Measurements from ENCODE around the gene KBTBD6. TPM values are rescaled to one million over a fixed set of nuclear protein-coding genes. Genes with fewer than 3 reads are reported as not detected.
A peak's percentile ranks its signal among the peaks of the same experiment; 100 is the strongest.
"Not testable (repeated sequence)": the region's sequence is repeated elsewhere in the genome, so short reads cannot be mapped to it uniquely, and the experiment has no call there.

Gene KBTBD6, protein sequence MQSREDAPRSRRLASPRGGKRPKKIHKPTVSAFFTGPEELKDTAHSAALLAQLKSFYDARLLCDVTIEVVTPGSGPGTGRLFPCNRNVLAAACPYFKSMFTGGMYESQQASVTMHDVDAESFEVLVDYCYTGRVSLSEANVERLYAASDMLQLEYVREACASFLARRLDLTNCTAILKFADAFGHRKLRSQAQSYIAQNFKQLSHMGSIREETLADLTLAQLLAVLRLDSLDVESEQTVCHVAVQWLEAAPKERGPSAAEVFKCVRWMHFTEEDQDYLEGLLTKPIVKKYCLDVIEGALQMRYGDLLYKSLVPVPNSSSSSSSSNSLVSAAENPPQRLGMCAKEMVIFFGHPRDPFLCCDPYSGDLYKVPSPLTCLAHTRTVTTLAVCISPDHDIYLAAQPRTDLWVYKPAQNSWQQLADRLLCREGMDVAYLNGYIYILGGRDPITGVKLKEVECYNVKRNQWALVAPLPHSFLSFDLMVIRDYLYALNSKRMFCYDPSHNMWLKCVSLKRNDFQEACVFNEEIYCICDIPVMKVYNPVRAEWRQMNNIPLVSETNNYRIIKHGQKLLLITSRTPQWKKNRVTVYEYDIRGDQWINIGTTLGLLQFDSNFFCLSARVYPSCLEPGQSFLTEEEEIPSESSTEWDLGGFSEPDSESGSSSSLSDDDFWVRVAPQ
- total RNA-seq = 6.6 and 6.8 TPM in 2 replicates

DNA sequence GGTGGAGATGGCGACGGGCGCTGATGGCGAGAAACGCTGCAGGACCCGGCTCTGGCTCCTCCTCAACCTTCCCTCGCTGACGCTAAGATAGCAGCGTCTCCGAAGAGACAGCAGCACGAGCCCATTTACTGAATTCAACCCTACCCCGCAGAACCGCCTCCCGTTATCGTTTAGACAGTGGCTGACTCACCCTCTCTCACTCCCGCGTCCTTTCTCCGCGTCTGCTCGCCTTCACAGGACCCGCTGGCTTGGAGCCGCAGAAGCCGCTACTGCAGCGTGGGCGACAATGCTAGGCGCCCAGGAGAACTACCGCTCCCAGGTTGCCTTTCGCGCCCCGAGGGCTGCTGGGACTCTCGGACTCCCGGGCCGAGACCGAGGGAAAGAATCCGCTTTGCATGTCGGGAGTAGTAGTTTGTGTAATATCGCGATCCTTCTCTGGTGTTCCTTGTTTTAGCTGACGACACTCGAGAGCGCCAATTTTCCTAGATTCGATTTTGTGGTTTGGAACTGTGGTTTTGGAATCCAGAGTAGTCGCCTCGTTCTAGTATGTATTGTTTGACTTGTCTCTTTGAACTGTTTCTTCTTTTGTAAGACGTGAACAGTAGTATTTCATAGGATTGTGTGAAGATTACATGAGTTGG is at the start of gene KBTBD6:
Gene KBTBD6 (minus strand): TSS at position 291 of the 641 bp plus-strand sequence. CDS start 291 bp downstream, outside the sequence.
- peaks cover 3% of the 10 kb centered on the region for H3K27me3 Mint-ChIP-seq (ENCODE audit: insufficient read depth)
- H3K4me1 Mint-ChIP-seq (ENCODE audit: low read depth) = peaks cover 45% of the 10 kb centered on the region
- H3K9me3 Mint-ChIP-seq = no peaks in the 10 kb centered on the region
- intact Hi-C loops (cut with micrococcal nuclease) = loop anchor here (1.0 to 5.0 kb wide), 12 partner anchors 55 to 1139 kb away; partner anchors contain the start of genes ELF1, KBTBD7, MTRF1 and NAA16
- peak; percentile 92 for DNase-seq (ENCODE audit: low spot score)
- peaks cover 17% of the 10 kb centered on the region for H3K36me3 Mint-ChIP-seq (ENCODE audit: low read depth)
- peak within 1 kb of the TSS; percentile 92 for H3K4me3 Mint-ChIP-seq
- H3K27ac Mint-ChIP-seq = peak within 1 kb of the TSS; percentile 93

DNA sequence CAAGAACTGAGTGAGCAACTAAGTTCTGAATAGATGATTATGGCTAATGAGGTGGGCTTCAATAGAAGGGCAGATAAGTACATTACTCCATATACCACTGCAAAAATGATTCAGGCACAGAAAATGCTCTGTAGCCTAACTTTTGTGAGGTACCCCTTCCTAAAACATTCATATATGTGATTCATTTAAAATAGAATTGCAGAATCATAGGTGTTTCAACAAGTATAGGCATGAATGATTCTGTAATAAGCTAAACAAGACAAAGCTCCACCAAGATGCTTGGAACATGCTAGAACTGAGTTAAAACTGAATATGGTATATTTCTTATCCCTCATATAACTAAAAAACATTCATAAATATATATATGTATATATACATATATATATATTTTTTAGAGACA is 49.6 kb upstream of the KBTBD6 start:
- Mint-ChIP-seq H3K27ac (no peak overlapping the region), H3K27me3 (ENCODE audit: insufficient read depth) (no peaks in the 10 kb centered on the region), H3K36me3 (ENCODE audit: low read depth) (peaks cover 2% of the 10 kb centered on the region), H3K4me1 (ENCODE audit: low read depth) (no peaks in the 10 kb centered on the region), H3K9me3 (no peaks in the 10 kb centered on the region), H3K4me3 (no peak overlapping the region)
- intact Hi-C loops (cut with micrococcal nuclease) = no loop called here
- no peak for DNase-seq (ENCODE audit: low spot score)

DNA sequence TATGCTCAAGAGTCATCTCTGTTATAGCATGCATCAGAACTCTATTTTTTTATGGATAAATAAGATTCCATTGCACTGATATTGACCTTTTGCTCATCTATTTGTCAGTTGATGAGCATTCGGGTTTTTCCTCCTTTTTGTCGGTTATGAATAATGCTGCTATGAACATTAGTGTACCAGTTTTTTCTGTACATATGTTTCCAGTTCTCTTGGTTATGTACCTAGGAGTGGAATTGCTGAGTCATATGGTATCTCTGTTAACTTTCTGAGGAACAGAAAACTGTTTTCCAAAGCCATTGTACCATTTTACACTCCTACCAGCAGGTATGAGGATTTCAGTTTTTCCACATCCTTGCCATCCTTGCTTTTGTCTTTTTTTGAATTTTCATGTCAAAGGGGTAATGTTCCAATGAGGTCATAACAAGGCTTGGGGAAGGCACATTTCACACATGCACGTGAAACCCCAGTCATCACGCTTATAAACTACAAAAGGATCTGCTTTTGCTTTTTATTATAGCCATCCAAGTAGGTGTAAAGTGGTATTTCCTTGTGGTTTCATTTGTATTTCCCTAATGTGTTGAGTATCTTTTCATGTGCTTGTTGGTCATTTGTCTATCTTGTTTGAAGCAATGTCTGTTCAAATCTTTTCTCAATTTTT is 47.1 kb upstream of the KBTBD6 start:
- H3K4me3 Mint-ChIP-seq = no peak overlapping the region
- H3K9me3 Mint-ChIP-seq = peaks cover 22% of the 10 kb centered on the region
- no peaks in the 10 kb centered on the region for H3K4me1 Mint-ChIP-seq (ENCODE audit: low read depth)
- H3K36me3 Mint-ChIP-seq (ENCODE audit: low read depth) = peaks cover 5% of the 10 kb centered on the region
- intact Hi-C loops (cut with micrococcal nuclease) = loop anchor here (1.0 kb wide), 1 partner anchor 15 kb away; the partner anchor contains the start of gene KBTBD7
- DNase-seq (ENCODE audit: low spot score) = no peak
- no peaks in the 10 kb centered on the region for H3K27me3 Mint-ChIP-seq (ENCODE audit: insufficient read depth)
- peak overlapping the region; percentile 23 for H3K27ac Mint-ChIP-seq

DNA sequence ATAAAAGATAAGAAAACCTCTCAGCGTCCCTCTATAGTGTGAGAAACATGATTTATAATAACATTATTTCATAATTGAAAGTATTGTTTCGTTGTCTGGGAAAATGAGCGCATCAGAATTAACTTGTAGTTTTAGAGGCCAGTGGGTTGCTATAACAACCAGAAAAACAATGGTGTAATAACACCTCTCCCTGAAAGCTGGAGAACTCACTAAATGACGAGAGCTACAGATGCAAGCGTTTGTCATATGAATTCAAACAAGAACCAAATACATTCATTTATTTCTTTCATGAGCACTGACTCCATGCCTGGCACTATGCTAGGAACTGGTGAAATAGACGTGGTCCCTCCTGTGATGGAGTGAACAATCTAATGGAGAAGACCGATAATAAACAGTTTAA is 45.4 kb upstream of the KBTBD6 start:
- H3K36me3 Mint-ChIP-seq (ENCODE audit: low read depth) = peaks cover 5% of the 10 kb centered on the region
- DNase-seq (ENCODE audit: low spot score) = no peak
- intact Hi-C loops (cut with micrococcal nuclease) = no loop called here
- peaks cover 31% of the 10 kb centered on the region for H3K9me3 Mint-ChIP-seq
- H3K4me1 Mint-ChIP-seq (ENCODE audit: low read depth) = no peaks in the 10 kb centered on the region
- H3K4me3 Mint-ChIP-seq = no peak overlapping the region
- H3K27me3 Mint-ChIP-seq (ENCODE audit: insufficient read depth) = no peaks in the 10 kb centered on the region
- no peak overlapping the region for H3K27ac Mint-ChIP-seq

DNA sequence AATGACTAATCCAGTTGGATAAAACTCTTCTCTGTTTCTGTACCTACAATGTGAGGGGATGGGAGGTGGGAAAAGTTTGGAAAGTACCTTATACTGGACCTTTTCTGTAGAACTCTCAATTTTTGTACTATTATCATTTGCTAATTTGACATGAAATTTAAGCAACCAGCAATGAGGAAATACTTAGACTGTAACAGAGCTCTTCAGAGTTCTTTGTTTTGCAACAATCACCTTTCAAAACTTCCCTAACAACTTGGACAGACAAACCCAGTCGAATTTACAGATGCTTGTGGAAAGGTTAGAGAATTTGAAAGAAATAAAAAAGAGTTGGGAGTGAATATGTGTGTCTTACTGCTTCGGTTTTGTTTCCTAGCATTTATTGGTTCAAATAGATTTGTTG is 45.0 kb upstream of the KBTBD6 start:
- Mint-ChIP-seq H3K36me3 (ENCODE audit: low read depth) (peaks cover 5% of the 10 kb centered on the region), H3K4me1 (ENCODE audit: low read depth) (peaks cover 4% of the 10 kb centered on the region), H3K4me3 (no peak overlapping the region), H3K27ac (no peak overlapping the region), H3K9me3 (peaks cover 35% of the 10 kb centered on the region), H3K27me3 (ENCODE audit: insufficient read depth) (no peaks in the 10 kb centered on the region)
- intact Hi-C loops (cut with micrococcal nuclease) = no loop called here
- DNase-seq (ENCODE audit: low spot score) = no peak

DNA sequence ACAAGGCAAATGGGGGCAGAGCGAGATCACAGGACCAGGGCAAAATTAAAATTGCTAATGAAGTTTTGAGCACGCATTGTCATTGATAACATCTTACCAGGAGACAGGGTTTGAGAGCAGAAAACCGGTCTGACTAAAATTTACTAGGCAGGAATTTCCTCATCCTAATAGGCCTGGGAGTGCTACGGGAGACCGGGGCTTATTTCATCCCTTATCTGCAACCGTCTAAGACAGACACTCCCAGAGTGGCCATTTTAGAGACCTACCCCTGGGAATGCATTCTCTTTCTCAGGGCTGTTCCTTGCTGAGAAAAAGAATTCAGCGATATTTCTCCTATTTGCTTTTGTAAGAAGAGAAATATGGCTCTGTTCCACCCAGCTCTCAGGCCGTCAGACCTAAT is 43.0 kb upstream of the KBTBD6 start:
- intact Hi-C loops (cut with micrococcal nuclease); H3K4me3 Mint-ChIP-seq; H3K27ac Mint-ChIP-seq; H3K36me3 Mint-ChIP-seq (ENCODE audit: low read depth); H3K4me1 Mint-ChIP-seq (ENCODE audit: low read depth); DNase-seq (ENCODE audit: low spot score); H3K27me3 Mint-ChIP-seq (ENCODE audit: insufficient read depth): not testable (repeated sequence)
- peaks cover 36% of the 10 kb centered on the region for H3K9me3 Mint-ChIP-seq

DNA sequence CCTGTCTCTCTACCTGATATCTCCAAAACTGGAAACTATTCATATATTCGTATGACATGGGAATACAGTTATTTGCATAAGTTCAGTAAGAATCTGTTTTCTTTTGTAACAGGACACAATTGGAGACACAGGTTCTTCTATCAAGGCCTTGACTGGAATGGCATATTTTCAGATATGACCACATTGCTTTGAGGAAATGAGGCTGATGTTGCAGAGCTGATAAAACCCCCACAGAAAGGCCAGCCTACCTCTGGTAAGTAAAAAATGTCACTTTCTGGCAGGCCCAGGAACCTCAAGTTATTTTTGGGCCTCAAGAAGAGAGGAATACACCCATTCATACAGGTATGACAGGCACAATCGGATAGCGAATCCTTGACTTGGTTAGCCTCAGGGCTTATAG is 29.5 kb upstream of the KBTBD6 start:
- intact Hi-C loops (cut with micrococcal nuclease) = no loop called here

DNA sequence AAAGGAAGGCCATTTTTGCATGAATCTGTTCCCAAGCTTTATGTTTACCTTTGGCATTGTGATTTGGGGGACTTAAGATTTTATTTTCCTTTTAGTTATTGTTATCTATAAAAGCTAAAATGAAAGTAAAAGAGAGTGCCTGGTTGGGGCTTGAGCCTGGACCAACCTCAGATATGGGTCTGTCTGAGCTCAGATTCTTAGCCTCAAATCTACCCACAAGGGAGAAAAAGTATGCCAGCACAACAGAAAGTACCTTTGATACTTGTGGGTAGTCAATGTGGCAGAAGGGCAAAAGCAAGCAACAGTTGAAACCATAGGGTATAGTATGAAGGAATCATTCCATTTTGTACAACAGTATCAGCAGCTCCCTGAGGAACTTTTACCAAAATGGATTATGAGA is 26.6 kb upstream of the KBTBD6 start:
- Mint-ChIP-seq H3K27ac (no peak overlapping the region), H3K9me3 (no peaks in the 10 kb centered on the region), H3K27me3 (ENCODE audit: insufficient read depth) (peaks cover 4% of the 10 kb centered on the region), H3K4me3 (no peak overlapping the region), H3K4me1 (ENCODE audit: low read depth) (no peaks in the 10 kb centered on the region), H3K36me3 (ENCODE audit: low read depth) (no peaks in the 10 kb centered on the region)
- intact Hi-C loops (cut with micrococcal nuclease) = no loop called here
- DNase-seq (ENCODE audit: low spot score) = no peak

More for the DNA sequence above, 29.5 kb upstream of the KBTBD6 start:
- peaks cover 4% of the 10 kb centered on the region for H3K27me3 Mint-ChIP-seq (ENCODE audit: insufficient read depth)
- H3K27ac Mint-ChIP-seq = no peak overlapping the region
- no peak for DNase-seq (ENCODE audit: low spot score)
- no peaks in the 10 kb centered on the region for H3K36me3 Mint-ChIP-seq (ENCODE audit: low read depth)
- H3K4me1 Mint-ChIP-seq (ENCODE audit: low read depth) = no peaks in the 10 kb centered on the region
- no peak overlapping the region for H3K4me3 Mint-ChIP-seq
- H3K9me3 Mint-ChIP-seq = no peaks in the 10 kb centered on the region

DNA sequence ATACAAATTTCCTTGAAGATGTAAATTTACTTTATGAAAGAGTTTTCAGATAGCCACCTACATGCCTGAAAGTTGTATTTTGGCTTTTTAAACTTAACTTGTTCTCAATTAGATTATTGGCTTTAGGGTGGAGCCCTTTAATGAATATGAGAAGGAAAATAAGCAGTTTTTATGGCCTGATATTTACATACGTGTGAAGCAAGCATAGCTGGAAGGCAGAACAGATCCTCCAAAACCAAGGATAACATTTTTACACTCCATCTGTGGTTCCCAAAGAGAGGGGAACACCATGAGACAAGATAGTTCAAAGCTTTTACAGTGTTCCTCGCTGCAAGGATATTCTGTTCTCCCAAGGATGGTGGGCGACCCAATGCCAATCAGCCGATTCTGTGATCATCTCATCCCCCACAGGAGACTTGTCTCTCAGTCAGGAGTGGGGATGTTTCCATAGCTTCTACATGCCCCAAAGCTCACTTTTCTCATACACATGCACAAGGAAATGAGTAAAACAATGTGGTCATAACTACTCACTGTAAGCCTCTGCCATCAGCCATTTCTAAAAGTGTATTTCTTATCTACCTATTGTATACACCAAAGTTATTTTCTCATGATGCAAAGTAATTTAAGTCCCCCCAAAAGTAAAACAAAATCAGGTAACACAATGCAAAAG is 24.6 kb upstream of the KBTBD6 start:
- no peak overlapping the region for H3K4me3 Mint-ChIP-seq
- H3K9me3 Mint-ChIP-seq = peaks cover 6% of the 10 kb centered on the region
- no peaks in the 10 kb centered on the region for H3K27me3 Mint-ChIP-seq (ENCODE audit: insufficient read depth)
- H3K27ac Mint-ChIP-seq = no peak overlapping the region
- no peak for DNase-seq (ENCODE audit: low spot score)
- intact Hi-C loops (cut with micrococcal nuclease) = no loop called here
- H3K4me1 Mint-ChIP-seq (ENCODE audit: low read depth) = no peaks in the 10 kb centered on the region
- no peaks in the 10 kb centered on the region for H3K36me3 Mint-ChIP-seq (ENCODE audit: low read depth)

DNA sequence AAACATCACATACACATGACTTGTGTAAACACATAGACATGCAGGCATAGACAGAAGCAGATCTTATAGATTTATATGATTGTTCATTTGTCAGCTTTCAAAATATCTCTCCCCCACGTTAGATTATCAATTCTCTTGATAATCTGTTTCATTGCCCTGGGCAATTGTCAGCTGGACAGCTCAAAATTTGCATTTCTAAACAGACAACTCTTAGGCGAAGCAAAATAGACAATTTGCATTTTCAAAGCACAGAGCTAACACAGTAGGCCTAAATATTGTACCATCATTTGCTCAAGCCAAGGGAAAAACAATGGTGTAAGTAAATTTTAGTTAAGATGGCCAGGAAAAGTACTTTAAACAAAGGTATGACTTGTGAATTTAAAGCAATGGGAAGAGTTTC is 24.0 kb upstream of the KBTBD6 start:
- Mint-ChIP-seq H3K36me3 (ENCODE audit: low read depth) (peaks cover 2% of the 10 kb centered on the region), H3K27me3 (ENCODE audit: insufficient read depth) (no peaks in the 10 kb centered on the region), H3K9me3 (peaks cover 12% of the 10 kb centered on the region), H3K27ac (no peak overlapping the region), H3K4me3 (no peak overlapping the region), H3K4me1 (ENCODE audit: low read depth) (no peaks in the 10 kb centered on the region)
- DNase-seq (ENCODE audit: low spot score) = no peak
- intact Hi-C loops (cut with micrococcal nuclease) = no loop called here

DNA sequence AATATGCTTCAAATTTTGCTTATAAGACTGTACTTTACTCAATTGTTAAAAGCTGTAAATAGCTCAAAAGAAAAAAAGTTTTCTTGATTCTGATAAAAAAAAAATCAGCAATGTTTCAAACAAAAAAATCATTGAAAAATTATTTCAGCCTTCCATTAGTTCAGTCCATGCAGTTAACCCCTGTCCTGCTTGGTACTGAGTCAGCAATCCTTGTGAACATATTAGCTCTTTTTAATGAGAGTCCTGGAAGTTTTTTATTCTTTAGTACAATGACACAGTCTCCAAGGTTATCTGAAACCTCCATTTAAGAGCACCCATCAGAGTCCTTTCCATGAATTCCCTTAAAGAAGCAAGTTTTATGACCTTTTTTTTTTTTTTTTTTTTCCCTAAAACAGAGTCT is 21.4 kb upstream of the KBTBD6 start:
- intact Hi-C loops (cut with micrococcal nuclease) = no loop called here
- Mint-ChIP-seq H3K9me3 (peaks cover 37% of the 10 kb centered on the region), H3K36me3 (ENCODE audit: low read depth) (peaks cover 20% of the 10 kb centered on the region), H3K4me3 (no peak overlapping the region), H3K4me1 (ENCODE audit: low read depth) (no peaks in the 10 kb centered on the region), H3K27me3 (ENCODE audit: insufficient read depth) (no peaks in the 10 kb centered on the region), H3K27ac (no peak overlapping the region)
- DNase-seq (ENCODE audit: low spot score) = no peak

DNA sequence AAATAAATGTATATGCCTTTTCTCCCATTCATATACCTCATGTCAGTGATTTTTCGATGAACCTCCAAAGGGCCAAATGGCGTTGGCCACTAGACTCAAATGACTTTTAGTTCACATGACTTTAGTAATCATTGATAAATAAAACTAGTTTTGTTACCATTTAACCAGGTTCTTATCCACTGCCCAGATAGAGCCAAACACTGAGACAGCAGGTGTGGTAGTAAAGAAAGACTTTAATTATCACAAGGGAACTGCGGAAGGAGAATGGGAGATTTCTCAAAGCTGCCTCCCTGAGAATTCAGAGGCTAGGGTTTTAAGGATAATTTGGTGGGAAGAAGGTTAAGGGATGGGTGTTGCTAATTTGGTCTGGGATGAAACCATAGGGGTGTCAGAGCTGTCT is 19.4 kb upstream of the KBTBD6 start:
- peaks cover 57% of the 10 kb centered on the region for H3K9me3 Mint-ChIP-seq
- DNase-seq (ENCODE audit: low spot score) = no peak
- peaks cover 27% of the 10 kb centered on the region for H3K36me3 Mint-ChIP-seq (ENCODE audit: low read depth)

More for the DNA sequence above, 19.4 kb upstream of the KBTBD6 start:
- H3K27ac Mint-ChIP-seq = no peak overlapping the region
- no peaks in the 10 kb centered on the region for H3K4me1 Mint-ChIP-seq (ENCODE audit: low read depth)
- no peak overlapping the region for H3K4me3 Mint-ChIP-seq
- intact Hi-C loops (cut with micrococcal nuclease) = no loop called here
- no peaks in the 10 kb centered on the region for H3K27me3 Mint-ChIP-seq (ENCODE audit: insufficient read depth)

All from activated T-helper 1 cell treated with anti-CD3 and anti-CD28 coated beads, Interleukin-12 subunit alpha, Interleukin-12 subunit beta, Interleukin-2, Interleukin-4 antibody, amounts not matched to agents 30 ng/mL and 10 ng/mL and 1 ng/mL, durations not matched to agents 14 hours and 24 hours and 36 hours (primary cell).